ENCODE measurements around the gene FAM83B.

Gene FAM83B

DNA sequence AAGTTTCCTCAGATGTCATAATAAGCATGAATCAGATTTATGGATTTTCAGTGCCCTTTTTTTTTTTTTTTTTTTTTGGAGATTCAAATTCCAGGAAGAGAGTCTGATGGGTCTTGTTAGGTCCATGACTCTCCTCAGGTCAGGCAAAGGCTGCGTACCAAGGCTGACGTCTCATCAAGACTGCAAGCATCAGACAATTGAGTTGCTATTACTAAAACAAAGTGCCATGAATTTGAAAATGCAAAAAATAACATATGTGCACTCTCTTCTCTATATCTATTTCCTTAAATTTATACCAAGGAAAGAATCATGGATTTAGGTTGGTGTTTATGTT lies 134.7 kb downstream of the FAM83B start:
- no peak for DNase-seq (ENCODE audit: low read depth)

DNA sequence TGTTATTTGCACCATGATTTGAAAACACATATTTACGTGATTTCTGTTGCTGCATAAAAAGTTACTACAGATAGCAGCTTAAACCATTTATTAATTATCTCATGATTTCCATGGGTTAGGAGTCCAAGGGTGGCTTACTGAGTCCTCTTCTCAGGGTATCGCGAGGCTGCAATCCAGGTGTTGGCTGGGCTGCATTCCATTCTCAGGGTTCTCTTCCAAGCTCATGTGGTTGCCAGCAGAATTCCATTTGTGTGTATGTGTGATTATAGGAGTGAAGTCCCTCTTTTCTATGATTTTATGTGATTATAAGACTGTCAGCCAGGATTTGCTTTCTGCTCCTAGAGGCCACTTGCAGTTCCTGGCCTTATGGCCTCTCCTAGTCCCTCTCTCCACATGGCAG lies 135.1 kb downstream of the FAM83B start:
- peak; percentile 37 for DNase-seq (ENCODE audit: low read depth)

GRCh38 chr6:54987633-54988290 lies 141.2 kb downstream of the FAM83B start:
- DNase-seq (ENCODE audit: low read depth), result no peak

DNA sequence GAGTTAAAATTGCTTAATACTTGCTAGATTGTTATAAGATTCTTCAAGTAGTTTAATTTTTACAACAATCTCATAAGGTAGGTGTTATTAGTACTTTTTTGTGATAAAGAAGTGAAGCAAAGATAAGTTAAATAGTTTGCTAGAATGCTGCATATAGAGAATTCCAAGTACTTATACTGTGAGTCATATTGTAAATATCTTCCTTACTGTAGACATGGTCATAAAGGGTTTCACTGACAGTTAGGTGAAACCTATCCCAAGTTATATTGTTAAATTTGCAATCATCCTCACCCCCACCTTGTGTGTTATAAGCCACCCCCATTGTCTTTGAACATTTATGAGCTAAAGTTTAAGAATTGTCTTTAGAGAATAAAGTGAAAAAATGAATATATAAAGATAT lies 142.0 kb downstream of the FAM83B start:
- no peak for DNase-seq (ENCODE audit: low read depth)

- DNase-seq (ENCODE audit: low read depth), result no peak
Measured at GRCh38 chr6:54990001-54990400, 143.4 kb downstream of the FAM83B start.

Data from iris pigment epithelial cell (primary cell).